Activated CD4-positive, alpha-beta T cell treated with anti-CD3 and anti-CD28 coated beads, Interleukin-2, amount 50 U/mL, for 1 hour (primary cell): ENCODE measurements around the gene SDC1.

Source experiments
- DNase-seq: peaks from one replicate; pipeline ENCODE4 v3.0.0-alpha.2; 2020

SDC1 gene

DNA sequence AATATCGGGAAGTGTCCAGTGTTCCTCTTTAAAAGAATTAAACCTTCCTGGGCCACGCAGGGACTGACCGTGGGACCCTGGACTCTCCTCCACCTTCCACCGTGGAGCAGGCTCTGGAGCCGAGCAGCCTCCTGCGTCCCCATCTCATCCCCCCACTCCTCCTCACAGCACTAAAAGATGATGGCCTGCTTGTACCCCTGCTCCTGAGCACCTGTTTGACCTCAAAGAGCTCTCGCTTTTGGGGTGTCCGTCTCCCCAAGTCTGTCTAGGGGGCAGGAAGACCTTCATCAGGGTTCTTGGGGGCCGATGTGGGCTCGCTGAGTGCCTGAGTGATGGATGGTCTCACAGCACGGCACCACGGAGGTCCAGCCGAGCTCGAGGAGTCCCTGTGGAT is 1.2 kb upstream of the SDC1 start:
- DNase-seq, result no peak

DNA sequence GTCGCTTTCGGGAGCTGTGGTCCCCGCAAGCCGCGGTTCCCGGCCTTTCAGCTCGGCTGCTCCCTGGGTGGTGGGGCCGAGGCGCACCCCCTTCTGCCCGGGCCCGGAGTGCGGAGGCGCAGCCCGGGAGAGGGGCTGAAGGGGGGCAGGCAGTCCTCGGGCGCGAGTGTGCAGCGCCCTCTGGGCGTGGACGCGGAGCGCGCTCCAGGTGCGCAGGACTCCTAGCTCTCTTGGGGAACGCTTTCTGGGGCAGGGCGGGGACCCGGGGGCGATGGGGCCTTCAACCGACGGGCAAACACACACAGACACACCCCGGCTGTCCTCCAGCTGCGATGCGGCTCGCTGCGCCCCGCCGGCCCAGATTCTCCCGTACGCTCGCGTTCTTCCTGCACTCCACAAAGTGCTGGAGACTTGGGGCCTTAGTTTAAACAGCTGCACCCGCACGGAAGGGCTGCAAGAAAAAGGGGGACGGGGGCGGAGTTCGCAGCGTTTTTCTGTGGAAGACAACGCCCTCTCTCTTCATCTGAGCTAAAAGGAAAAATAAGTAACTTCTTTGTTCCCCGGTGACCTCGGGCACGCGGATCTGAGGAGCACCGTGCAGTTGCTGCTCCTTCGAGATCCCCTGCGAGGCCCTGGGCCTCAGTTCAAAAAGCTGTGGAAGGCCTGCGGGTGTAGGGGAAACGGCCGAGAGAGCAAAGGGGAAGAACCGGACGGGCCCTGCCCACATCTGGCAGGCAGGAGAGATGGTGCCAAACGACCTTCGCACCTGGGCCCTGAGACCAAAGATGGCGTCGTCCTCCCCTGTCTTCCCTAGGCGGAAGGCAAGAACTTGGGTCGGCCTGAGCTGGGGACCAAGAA is 593 bp upstream of the SDC1 start:
- no peak for DNase-seq

DNA sequence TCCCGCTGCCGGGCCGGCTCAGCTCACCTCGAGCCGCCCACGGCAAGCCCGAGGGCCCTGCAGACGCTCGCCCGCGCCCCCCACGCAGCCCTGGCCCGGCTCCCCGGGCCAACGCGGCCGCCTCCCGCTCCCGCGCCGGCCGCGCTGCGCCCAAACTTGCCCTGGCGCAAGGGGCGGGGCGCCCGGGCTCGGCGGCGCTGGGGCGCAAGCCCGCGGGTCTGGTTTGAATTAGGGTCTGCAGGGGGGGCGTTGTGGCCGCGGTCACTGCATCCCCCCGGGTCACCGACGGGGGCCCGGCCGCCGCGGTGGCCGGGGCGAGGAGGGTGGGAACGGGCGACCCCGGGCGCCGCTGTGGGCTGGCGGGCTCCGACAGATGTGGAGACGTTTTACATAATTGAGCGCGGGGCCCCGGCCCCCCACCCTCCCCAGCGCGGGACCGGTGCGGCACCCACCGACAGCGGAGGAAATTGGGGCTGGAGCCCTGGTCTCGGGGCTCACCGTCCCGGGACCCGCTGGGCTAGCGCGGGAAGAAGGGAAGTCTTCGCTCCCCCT is 690 bp downstream of the SDC1 start:
- no peak for DNase-seq

DNA sequence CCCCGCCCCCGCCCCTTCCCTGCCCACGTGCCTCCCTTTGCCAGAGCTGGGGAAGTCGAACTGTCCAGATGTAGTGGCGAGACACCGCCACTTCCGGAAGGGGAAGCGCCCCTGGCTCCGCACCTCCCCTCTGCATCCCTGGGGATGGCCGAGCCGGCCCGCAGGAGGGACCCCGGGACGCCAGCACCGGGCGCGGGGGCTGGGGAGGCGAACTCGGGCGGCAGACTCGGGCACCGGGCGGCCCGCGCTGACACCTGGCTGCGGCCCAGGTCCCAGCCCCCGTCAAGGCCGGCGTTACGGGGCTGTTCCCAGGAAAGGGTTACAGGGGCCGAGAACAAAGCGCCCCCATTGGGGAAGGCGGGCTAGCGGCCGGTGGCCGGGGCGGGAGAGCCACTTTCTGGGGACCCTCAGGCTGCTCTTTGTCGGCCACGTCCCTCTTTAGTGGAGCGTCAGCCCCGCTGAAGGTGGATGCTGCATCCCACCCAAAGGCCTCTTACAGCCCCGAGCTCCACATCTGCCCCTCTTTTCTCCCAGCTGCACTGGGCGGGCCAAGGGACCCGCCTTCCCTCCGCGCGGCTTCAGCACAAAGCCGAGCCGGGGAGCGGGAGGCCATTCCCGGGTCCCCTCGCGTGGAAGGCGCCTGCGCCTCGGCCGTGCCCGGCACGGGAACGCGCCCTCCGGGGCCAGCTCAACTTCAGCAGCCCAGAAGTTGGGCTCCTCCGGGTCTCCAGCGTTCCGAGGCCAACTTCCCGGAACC is 1.3 kb downstream of the SDC1 start:
- DNase-seq, result no peak

DNA sequence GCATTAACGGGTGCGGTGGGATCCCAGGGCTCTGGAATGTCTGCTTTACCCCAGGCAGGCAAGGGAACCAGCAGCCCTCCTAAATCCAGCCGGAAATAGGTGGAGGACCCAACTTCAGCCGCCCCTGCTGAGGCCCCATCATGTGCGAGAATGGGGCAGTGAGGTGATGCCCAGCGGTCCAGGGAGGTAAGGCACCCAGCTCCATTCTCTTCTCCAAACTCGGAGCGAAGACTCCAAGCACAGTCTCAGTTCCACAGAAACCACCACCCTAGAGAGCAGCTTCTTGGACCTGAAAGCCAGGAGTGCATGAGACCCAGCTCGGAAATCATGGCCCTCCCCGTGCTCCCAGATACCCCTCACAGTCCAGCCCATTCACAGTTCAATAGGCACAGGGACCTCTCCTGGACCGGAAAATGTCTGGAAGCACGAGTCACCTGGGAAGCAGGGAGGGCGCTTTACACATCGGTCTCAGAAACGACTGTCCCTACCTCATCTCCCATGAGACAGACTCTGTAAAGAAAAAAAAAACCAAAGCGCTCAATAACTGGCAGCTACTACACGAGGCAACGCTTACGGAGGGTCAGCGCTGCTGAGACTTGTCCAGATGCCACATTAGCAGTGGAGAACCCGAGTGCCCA is 2.0 kb downstream of the SDC1 start:
- no peak for DNase-seq

DNA sequence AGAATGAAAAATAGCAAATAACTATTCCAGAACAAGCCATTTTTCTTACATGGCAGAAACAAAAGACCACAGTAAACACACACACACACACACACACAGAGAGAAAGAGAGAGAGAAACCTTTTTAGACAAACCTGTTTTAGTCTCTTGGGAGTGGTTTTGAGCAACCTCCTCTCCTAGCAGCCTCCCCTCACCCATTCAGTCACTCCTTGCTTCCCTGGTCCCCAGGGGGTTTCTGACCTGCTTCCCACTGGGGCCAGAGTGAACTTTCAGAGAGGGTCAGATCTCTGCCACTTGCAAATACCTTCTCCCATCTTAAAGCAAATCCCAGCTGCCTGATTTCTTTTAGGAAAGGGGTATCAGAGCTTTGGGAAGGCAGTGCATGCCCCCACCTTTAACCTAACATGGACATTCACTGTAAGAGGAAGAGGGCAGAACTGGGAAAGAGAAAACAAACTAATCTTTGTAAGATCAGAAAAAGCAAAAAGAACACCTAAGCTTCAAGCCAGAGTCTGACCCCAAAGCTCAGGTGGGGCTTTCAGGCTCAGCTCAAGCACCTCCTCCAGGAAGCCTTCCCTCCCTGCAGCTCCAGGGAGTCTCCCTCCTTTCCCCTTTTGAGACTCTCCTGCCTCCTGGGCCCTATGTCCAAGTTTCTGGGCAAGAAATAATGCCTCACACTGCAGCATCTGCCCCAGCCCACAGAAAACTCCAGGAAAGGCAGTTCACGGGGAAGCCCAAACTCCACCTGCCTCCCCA is 2.7 kb downstream of the SDC1 start:
- DNase-seq, result no peak

DNA sequence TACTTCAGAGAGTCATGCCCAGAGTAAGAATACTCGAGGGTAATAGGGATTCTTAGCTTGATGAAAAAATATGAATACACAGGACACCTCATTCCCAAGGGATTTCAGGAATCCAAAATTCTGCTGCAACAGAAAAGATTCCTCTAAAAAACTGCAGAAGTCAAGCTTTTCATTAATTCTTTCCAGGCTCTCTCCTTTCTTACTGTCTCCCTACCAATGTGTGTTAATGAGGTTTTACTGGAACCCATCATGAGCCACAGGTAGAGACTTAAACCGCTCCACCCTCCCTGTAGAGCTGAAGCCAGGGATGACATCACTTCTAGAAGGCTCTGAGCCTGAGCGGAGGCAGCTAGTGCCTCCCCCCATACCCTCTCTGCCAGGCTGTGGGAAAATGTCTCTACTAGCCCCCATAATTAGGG is 3.4 kb downstream of the SDC1 start:
- DNase-seq, result no peak

DNA sequence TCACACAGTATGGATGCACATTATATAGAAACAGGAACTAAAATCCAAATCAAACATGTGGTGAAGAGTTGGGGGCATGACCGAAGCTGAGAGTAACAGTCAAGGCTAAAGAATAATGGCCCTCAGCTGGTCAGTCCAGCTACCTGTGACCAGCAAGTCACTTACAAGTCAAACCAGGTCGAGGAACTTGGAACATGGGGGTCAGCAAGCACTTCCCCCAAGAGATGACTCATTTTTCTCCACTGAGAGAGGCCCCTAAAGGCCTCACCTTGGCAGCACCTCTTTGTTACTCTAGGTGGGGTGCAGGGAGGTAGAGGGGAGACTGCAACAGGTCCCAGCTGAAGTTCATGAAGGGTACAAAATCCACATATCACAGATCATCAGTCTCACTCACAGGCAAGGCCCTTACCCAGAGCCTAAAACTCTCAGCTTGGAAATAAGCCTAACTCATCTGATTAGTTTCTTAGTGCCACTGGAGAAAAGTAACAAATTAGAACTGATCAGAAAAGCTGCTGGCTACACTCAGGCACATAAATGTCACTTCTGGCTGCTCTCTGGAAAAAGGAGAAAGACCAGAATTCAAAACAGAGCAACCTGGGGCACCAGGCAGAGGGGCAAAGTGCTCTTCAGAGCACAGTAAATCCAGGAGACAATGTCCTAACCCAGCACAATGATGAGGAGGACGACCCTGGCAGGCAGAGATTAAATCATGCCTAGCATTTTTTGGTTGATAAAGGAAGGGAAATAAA is 4.0 kb downstream of the SDC1 start:
- DNase-seq, result no peak

DNA sequence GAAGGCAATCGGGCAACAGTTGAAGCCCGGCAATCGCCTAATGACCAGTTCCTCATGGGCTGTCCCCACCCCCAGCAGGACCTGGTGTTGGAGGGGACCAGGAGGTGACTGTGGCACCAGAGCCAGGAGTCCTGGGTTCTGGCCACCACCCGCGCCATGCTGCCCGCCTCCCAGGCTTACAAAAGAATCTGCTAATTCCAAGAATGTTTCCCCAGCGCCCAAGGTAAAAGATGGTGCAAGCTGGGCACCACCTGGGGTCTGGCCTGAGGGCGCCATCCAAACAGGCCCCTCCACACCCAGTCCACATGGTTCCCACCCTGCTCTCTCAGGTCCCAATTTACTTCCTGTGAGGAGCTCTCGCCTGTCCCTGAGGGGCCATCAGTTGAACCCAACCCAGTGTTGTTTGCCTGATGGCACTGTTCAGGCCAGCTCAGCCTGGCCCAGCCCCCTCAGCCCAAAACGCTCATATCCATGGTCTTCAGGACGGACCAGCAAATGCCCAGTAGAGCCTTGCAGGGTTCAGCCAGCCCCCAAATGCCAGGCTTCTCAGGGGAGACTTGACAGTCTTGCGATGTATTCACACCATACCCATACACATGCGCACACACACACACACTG is 5.1 kb downstream of the SDC1 start:
- DNase-seq, result no peak

DNA sequence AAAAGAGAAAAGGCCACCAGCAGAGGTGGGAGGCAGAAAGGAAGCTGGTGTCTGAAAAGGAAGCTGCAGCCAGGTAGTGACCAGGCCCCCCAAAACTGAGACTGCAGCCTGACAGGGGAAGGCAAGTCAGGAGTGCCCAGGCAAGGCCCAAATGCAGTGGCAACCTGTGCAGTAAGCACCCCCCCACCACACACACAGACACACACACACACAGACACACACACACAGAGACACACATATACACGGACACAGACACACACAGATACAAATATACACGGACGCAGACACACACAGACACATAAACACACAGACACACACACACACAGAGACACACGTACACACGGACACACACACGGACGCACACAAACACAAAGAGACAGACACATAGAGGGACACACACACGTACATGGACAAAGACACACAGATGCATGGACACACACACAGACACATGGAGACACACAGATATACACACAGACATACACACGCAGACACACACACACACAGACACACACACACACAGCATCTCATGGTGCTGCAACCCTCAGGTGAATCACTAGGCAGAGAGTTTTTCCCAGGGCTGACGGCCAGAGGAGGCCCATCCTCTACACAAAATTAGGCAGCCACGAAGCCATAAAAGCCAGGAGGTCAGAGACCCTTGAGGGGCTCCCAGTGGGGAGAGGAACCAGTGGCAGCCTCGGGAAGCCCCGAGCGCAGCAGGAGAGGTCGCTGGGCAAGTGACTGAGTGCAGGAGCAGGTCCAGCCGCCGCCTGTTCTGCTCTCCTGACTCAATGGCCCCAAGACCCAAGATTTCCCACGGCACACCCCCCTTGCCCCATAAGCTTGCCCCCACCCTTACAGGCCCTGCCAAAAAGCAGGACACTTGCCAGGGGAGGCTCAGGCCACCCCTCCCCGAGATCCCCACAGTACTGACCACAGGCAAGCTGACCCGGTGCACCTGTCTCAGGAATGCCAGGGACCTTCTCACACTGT is 6.3 kb downstream of the SDC1 start:
- DNase-seq, result no peak

DNA sequence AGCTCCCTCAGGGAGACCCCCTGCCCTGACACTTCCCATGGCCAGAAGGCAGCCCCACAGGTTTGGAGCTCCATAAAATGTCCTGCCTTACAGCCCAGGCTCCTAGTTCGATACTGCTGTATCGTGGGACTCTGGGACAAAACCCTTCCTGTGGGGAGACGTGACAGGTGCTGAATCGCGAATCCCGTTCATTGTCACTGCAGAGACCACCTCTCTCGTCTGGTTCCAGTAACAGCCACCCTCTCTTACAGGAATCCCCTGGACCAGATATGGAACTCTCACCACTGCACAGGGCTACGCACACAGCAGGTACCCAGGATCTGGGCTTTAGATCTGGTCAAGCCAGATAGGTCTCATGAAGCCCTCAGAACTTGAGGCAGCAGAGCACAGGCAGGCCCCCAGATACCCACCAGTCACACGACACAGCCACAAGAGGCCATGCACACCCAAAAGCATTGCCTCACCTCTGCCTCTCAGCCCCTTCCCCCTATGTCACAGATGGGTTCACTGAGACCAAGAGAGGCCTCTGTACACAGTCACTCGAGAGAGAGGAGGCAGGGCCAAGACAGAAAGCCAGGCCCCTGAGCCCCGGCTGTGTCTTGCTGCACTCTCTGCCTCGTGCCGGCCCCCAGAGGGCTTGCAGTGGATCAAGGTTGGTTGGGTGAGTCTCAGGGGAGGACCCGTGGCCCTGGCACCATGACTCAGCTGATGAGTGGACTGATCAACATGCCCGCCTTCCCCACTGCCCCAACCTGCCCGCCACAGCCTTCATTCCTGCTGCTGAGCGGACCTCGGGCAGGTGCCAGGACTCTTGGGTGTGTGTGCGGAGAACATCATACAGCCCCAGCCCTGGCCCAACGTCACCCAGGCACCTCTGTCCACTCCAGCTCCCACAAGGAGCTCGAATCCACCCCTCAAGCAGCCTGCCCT is 7.6 kb downstream of the SDC1 start:
- DNase-seq, result no peak

DNA sequence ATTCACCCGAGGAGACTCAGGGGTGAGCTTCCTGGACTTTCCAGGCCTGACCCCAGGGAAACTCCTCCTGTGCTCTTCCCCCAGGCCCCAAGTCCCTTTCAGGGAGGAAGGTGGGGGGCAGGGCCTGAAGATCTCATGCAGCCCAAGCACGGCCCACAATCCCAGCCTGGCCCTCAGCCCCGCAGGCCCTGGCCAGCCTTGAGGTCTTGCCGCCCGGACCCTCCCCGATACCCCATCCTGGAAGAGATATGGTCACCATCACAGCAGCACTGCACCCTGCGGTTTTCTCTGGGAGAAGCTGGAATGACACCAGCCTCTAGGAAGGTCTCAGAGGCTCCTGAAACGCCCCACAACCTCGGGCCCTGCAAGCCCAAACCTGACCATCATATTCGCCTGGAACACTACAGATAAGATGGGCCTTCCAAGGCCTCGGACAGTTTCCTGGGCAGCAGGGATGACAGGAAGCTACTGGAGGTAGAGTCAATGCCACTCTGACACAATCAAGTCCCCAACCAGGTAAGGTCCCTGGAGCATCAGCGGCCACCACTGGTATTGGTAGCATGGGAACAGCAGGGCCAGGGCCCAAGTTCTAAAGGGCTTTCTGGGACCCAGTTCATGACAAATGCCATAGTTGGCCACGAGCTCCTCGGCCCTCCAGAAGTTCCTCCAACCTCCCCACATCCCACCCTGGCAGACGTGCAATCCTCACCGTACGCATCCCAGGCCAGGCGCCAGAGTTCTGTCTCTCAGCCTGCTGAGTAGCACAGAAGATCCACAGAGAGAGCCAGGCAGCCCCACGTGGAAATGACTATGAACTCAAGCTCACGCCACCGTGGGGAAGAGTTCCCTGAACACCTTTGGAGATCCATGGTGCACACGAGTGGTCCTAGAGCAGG is 8.6 kb downstream of the SDC1 start:
- DNase-seq, result no peak

DNA sequence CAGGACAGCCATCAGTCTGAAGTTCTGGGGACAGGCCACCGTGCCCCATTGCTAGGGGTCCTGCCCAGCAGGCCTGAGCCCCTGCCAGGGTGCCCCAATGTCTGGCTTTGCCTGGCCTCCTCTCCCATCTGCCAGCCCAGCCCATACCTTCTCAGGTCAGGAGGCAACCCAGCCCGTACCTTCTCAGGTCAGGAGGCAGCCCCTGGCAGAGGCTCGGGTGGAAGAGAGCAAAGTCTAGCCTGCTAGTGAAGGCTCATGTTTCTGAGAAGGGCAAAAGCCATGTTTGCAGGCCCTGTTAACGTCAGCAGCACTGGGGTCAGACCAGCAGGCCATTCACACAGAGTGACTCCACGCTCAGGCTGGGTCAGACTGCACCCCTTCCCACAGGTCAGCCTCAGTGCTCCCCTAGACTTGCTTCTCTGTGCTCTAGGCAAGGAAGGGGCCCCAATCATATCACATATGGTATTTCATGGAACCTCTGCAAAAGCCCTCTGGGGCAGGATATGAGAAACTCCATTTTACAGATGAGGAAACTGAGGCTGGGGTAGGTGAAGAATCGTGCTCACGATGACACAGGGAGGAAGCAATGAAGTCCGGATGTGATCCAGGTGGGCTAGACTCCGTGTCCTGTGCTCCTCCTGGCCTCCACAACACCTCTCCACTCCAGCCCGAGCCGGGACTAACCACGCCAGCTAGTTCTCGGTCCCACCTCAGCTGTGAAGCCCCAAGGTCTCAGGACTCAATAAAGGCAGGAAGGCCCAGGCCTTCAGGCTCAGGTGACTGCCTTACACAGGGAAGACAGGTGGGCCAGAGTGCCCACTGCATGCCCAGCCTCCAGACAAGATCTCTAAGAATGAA is 9.5 kb downstream of the SDC1 start:
- DNase-seq, result no peak

DNA sequence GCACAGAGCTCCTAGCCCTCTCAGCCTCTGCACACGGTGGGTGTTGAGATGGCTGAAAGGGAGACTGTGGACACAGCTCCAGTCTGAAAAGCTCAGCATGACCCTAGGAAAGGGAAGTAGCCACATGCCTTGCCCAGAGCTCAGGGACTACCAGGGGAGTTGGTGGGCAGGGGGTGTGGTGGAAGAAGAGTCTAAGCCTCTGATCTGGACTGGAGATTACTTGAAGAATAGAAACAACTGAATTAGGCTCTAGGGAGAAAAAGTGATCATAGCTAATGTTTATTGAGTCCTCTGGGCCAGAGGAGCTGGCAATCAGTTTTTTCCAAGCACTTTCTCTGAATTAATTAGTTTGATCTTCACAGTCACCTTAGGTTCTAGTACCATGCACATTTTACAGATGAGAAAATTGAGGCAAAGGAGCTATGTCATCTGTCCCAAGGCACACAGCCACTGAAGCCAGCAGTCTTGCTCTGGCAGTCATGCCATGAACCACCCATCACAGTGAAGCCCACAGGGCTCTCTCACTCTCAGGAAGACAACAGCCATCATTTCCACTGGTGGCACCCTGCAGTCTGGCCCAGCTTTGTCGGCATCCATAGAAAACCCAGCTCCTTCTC is 10.3 kb downstream of the SDC1 start:
- no peak for DNase-seq

DNA sequence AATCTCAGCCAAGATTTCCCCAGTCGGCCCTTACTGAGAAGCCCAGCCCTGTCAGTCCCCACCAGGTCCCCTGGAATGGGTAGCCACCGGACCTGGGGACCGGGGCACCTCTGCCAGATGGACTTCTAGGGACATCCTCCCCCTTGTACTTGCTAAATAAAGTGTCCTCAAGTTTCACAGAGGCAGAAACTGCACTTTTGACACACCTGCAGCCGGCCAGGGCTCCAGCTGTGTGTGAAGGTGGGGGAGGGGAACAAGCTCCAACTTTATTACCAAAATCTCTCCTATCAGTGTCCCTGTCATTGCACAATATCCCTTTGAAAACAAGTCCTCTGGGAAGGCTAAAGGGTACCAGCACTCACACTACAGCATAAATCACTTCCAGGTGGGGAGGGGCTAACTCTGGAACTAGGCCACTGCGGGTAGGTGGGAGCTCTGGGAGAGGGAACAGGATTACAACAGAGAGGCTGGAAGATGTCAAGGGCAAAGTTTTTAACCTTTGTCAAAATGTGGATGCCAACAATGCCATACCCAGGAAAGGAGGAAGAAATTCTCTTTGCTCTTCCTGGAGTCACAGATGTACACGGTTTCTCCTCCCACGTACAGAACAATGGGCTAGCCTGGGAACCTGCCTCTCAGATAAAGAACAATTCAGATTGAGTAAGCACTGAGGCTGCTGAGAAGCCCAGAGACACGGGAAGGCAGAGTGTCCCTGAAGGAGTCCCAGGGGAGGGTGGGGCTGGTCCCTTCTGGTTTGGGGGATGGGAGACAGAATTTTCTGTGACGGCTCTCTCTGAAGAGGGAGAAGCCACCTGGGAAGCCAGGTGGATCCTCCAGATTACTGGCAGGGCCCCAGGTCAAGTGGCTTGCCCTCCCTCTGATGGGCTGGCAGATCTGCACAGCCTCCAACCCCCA is 11.0 kb downstream of the SDC1 start:
- no peak for DNase-seq
